Immature natural killer cell (primary cell): Measurements from ENCODE around the gene ZNF735. TPM values are rescaled to one million over a fixed set of nuclear protein-coding genes. Genes with fewer than 3 reads are reported as not detected.
"Not testable (repeated sequence)": the region's sequence is repeated elsewhere in the genome, so short reads cannot be mapped to it uniquely, and the experiment has no call there.

Experiments used
- DNase-seq, 3 donors: peaks; one replicate each; pipeline ENCODE4 v3.0.0; 2022; ENCODE audit warnings: mixed read lengths in 1 of 3
- H3K27ac Mint-ChIP-seq, 6 donors: one replicate each; pipeline ENCODE4 v1.8.0; 2020; ENCODE audit warnings: mixed read lengths in 6 of 6, mild to moderate bottlenecking in 5 of 6, inconsistent platforms in 4 of 6, moderate library complexity in 3 of 6
- H3K27me3 Mint-ChIP-seq, 3 donors: one replicate each; pipeline ENCODE4 v1.8.0; 2020 to 2021; ENCODE audit warnings: low read depth in 3 of 3, mild to moderate bottlenecking in 3 of 3, mixed read lengths in 3 of 3, moderate library complexity in 3 of 3, inconsistent platforms in 1 of 3
- H3K36me3 Mint-ChIP-seq, 3 donors: one replicate each; pipeline ENCODE4 v1.8.0; 2020; ENCODE audit warnings: mixed read lengths in 3 of 3, inconsistent platforms in 2 of 3, mild to moderate bottlenecking in 2 of 3
- H3K4me1 Mint-ChIP-seq, 2 donors: one replicate each; pipeline ENCODE4 v1.8.0; 2020; ENCODE audit warnings: inconsistent platforms in 2 of 2, mild to moderate bottlenecking in 2 of 2, mixed read lengths in 2 of 2, moderate library complexity in 1 of 2
- H3K4me3 Mint-ChIP-seq, 5 donors: one replicate each; pipeline ENCODE4 v1.8.0; 2020; ENCODE audit warnings: mild to moderate bottlenecking in 5 of 5, mixed read lengths in 5 of 5, inconsistent platforms in 3 of 5, moderate library complexity in 3 of 5
- H3K9me3 Mint-ChIP-seq, 6 donors: one replicate each; pipeline ENCODE4 v1.8.0; 2020; ENCODE audit warnings: mild to moderate bottlenecking in 6 of 6, mixed read lengths in 6 of 6, inconsistent platforms in 4 of 6, moderate library complexity in 3 of 6
- polyA plus RNA-seq, 3 donors: library from polyadenylated mRNA; unstranded; fragments of 300-500 nt; fragmentation: Illumina TruSeq; gene quantifications; one replicate each; pipeline ENCODE4 v1.2.3, GENCODE V29; 2021

ZNF735 gene
- polyA plus RNA-seq = not detected

DNA sequence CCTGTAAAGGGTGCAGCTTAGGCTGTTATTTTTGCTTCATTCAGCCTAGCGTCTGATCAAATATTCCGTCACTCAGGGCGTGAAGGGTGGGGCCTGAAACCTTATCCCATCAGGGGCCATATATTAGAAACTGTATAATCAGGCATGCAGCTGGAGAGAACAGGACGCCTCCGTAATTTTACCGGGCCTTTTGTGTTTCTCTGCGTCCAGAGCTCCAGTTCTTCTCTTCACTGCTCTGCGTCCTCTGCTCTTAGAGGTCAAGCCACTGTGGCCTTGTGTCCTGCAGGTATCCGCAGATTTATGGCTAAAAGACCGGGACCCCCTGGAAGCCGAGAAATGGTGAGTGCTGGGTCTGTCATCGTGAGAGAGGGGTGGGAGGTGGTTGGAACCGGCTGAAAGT, at the start of gene ZNF735:
TSS of gene ZNF735 (plus strand) at position 301 of the 400 bp plus-strand sequence. CDS start at position 301, 0 bp downstream.
- no peaks in the 10 kb centered on the region for H3K36me3 Mint-ChIP-seq
- no peaks in the 10 kb centered on the region for H3K4me1 Mint-ChIP-seq
- no peak within 1 kb of the TSS for H3K4me3 Mint-ChIP-seq
- H3K9me3 Mint-ChIP-seq = peaks cover 10 to 40% (median 32%) of the 10 kb centered on the region in 6 donors
- H3K27ac Mint-ChIP-seq = no peak within 1 kb of the TSS
- no peak for DNase-seq
- H3K27me3 Mint-ChIP-seq = peaks cover 0 to 3% (median 0%) of the 10 kb centered on the region in 3 donors

DNA sequence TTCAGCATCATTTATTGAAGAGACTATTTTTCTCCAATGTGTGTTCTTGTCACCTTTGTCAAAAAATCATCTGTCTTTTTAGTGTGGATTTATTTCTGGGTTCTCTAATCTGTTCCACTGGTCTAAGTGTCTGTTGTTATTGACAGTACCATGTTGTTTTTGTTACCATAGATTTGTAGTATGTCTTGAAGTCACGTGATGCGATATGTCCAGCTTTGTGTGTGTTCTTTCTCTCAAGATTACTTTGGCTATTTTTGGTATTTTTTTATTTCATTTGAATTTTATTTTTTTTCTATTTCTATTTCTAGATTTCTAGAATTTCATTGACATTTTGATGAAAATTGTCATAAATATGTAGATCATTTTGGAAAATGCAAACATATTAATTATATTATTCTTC, 36.0 kb upstream of the ZNF735 start:
- not testable (repeated sequence) for H3K27ac Mint-ChIP-seq, H3K27me3 Mint-ChIP-seq, DNase-seq, H3K4me1 Mint-ChIP-seq, H3K36me3 Mint-ChIP-seq, H3K4me3 Mint-ChIP-seq
- peaks cover 5 to 42% (median 15%) of the 10 kb centered on the region in 6 donors for H3K9me3 Mint-ChIP-seq

DNA sequence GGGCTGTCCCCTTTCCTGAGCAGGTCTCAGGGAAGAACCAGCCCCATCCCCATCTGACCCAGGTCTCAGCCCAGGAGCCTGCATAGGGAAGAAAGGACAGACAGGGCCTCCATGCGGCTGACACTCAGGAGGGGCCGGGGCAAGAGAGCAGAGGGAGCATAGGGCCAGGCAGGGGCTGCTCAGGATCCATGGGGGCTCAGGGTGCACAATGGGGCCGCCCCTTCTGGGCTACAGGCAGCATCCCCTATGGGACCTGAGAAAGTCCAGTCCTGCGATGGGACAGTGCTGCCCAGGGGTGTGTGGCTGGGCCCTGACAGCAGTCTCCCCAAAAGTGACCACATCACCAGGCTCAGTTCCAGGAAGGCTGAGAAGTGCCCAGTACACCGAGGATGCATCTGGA, 32.7 kb upstream of the ZNF735 start:
- Mint-ChIP-seq H3K4me1 (no peaks in the 10 kb centered on the region), H3K27me3 (peaks cover 1 to 3% (median 2%) of the 10 kb centered on the region in 3 donors), H3K36me3 (no peaks in the 10 kb centered on the region), H3K4me3 (no peak overlapping the region), H3K27ac (no peak overlapping the region), H3K9me3 (peaks cover 5 to 42% (median 16%) of the 10 kb centered on the region in 6 donors)
- no peak for DNase-seq

DNA sequence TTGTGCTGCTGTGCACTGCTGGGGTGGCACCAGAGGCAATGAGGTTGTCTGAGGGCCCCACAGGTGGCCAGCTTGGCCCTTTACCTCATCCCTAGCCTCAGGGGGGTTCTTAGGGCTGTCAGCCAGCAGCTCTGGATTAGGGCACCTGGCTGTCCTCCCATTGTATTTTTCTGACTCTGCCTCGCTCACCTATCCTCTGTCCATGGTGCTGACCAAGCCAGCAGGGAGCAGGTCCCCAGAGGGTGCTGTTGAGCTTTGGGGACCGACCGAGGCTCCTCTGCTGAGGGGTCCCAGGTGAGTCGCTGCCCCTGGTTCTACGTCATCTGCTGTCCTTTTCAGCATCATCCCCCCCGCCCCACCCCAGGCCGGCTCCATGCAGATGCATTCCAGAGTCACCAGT, 32.1 kb upstream of the ZNF735 start:
- DNase-seq = no peak
- H3K4me1 Mint-ChIP-seq = no peaks in the 10 kb centered on the region
- H3K36me3 Mint-ChIP-seq = no peaks in the 10 kb centered on the region
- H3K9me3 Mint-ChIP-seq = peaks cover 5 to 37% (median 14%) of the 10 kb centered on the region in 6 donors
- no peak overlapping the region for H3K27ac Mint-ChIP-seq
- H3K27me3 Mint-ChIP-seq = peaks cover 0 to 3% (median 1%) of the 10 kb centered on the region in 3 donors
- no peak overlapping the region for H3K4me3 Mint-ChIP-seq

DNA sequence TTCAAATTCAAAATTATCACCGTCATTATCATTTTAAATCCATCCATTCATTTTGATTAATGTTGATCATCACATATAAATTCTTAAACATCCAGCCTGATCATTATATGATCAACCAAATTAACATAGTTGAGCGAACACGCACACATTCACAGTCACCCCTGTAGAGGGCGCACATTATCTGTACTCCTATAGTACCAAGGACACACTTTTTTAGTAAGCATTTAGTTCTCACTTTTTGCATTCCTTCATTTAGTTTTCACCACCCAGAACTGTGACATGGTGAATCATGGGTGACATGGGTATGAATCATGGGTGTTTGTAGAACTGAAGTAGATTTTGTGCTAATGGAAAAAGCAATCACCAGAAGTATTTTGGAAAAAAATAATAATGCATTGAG, 26.0 kb upstream of the ZNF735 start:
- Mint-ChIP-seq H3K4me3 (no peak overlapping the region), H3K4me1 (peaks cover 0 to 6% of the 10 kb centered on the region in 2 donors), H3K27ac (no peak overlapping the region), H3K9me3 (peaks cover 0 to 19% (median 6%) of the 10 kb centered on the region in 6 donors), H3K27me3 (peaks cover 0 to 1% (median 0%) of the 10 kb centered on the region in 3 donors), H3K36me3 (no peaks in the 10 kb centered on the region)
- no peak for DNase-seq

DNA sequence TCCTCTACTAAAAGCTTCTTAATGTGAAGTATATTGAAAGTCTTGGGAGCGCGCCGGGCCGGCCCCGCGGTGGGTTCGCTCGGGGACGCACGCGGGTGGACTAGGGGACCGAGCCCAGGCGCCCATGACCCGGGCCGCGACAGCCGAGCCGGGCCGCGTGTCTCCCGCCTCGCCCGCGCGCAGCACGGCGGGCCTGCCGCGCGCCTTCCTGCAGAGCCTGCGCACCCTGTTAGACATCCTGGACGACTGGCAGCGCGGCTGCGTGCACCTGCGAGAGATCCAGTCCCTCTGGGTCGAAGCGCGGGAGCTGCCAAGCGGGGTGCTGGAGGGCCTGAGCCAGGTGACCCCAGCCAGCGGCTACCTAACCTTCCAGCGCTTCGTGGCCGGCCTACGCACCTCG, 25.4 kb upstream of the ZNF735 start:
- Mint-ChIP-seq H3K27me3 (peaks cover 0 to 1% (median 0%) of the 10 kb centered on the region in 3 donors), H3K4me1 (peaks cover 0 to 6% of the 10 kb centered on the region in 2 donors), H3K4me3 (no peak overlapping the region), H3K27ac (no peak overlapping the region), H3K36me3 (no peaks in the 10 kb centered on the region), H3K9me3 (peaks cover 0 to 21% (median 7%) of the 10 kb centered on the region in 6 donors)
- DNase-seq = no peak

DNA sequence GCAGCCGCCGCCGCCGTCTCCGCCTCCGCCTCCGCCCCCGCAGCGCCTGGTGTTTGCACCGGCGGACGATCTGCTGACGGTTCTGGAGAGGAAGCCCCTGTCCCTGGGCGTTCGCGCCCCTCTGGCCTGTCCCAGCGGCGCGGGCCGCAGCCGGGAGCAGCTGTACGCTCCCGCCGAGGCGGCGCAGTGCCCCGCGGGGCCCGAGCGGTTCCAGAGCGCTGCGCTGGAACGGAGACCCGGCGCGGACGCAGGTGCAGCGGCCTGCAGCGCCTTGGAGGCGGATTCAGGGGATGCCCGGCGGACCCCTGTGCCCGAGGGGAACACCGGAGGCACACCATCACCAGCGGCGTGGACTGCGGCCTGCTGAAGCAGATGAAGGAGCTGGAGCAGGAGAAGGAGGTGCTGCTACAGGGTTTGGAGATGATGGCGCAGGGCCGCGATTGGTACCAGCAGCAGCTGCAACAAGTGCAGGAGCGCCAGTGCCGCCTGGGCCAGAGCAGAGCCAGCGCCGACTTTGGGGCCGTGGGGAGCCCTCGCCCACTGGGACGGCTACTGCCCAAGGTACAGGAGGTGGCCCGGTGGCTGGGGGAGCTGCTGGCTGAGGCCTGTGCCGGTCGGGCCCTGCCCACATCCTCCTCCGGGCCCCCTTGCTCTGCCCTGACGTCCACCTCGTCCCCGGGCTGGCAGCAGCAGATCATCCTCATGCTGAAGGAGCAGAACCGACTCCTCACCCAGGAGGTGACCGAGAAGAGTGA, 24.8 kb upstream of the ZNF735 start:
- Mint-ChIP-seq H3K9me3 (peaks cover 0 to 21% (median 6%) of the 10 kb centered on the region in 6 donors), H3K27me3 (peaks cover 0 to 1% (median 0%) of the 10 kb centered on the region in 3 donors), H3K4me3 (no peak overlapping the region), H3K4me1 (peaks cover 0 to 6% of the 10 kb centered on the region in 2 donors), H3K27ac (no peak overlapping the region), H3K36me3 (no peaks in the 10 kb centered on the region)
- no peak for DNase-seq

DNA sequence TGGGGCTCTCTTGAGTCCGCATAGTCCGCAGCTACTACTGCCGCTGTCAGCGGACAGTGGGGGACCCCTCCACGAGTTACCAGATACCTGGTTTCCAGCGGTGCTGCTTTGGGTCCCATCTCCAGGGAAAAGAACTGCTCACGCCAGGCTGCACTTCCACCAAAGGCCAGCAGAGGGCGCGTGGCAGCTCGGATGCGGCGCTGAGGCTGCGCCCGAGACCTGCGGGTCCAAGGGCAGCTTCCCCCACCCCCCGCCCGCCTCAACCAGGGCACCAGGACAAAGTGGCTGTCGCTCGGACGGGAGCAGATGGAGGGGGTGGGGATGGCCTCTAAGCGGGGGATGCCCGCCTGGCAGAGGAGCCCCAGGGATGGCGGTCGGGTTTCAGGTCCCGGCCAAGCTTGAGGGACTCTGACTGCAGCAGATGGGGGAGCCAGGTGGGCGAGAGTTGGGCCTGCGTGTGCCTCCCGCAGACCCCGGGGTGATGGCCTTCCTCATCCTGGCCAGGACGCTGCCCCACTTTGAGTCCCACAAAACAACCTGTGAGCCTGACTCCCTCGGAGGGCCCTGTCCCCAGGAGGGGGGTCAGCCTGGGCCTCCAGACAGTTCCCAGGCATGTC, 23.8 kb upstream of the ZNF735 start:
- Mint-ChIP-seq H3K27me3 (no peaks in the 10 kb centered on the region), H3K4me1 (peaks cover 0 to 6% of the 10 kb centered on the region in 2 donors), H3K27ac (no peak overlapping the region), H3K4me3 (no peak overlapping the region), H3K9me3 (peaks cover 0 to 21% (median 6%) of the 10 kb centered on the region in 6 donors), H3K36me3 (no peaks in the 10 kb centered on the region)
- DNase-seq = peak in 2 of 3 donors; percentile 3 to 19

DNA sequence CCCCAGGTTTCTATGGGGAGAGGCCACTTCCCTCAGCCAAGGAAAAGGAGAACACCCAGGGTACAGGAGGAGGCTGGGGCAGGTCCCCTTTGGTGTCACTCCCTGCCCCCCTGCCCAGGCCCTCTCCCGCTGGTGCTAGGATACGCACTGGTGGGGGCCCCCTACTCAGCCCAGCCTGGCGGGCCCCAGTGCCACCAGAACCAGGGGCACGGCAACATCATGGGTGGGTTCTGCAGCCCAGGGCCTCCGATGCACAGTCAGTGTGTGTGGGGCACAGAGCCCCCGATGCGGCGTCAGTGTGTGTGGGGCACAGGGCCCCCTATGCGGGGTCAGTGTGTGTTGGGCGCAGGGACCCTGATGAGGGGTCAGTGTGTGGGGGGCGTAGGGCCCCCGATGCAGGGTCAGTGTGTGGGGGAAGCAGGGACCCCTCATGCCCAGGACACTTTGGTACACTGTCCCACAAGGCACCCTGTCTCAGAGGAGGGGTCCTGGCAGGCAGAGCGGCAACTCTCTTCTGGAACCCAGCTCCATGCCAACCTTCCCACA, 23.1 kb upstream of the ZNF735 start:
- H3K27ac Mint-ChIP-seq = no peak overlapping the region
- no peaks in the 10 kb centered on the region for H3K27me3 Mint-ChIP-seq
- H3K9me3 Mint-ChIP-seq = peaks cover 0 to 24% (median 7%) of the 10 kb centered on the region in 6 donors
- no peak for DNase-seq
- H3K4me3 Mint-ChIP-seq = no peak overlapping the region
- no peaks in the 10 kb centered on the region for H3K36me3 Mint-ChIP-seq
- peaks cover 0 to 6% of the 10 kb centered on the region in 2 donors for H3K4me1 Mint-ChIP-seq

DNA sequence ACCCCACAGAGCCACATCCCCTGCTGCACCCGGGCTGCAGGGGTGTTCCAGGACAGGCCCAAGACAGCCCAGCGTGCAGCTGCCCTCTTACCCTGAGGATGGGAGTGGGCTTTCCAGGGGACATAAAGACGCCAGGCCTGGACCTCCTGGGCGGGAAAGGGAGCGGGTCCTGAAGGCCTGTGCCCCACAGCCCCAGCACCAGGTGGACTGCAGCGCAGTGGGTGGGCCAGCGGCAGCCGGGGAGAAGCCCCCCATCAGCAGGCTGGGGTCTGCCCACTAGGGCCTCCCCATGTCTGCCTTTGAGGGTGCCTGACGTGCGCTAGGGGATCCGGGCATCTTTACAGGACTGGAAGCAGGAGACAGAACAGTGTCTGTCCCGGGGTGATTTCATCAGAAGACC, 22.6 kb upstream of the ZNF735 start:
- Mint-ChIP-seq H3K36me3 (no peaks in the 10 kb centered on the region), H3K27me3 (no peaks in the 10 kb centered on the region), H3K4me3 (no peak overlapping the region), H3K4me1 (peaks cover 0 to 6% of the 10 kb centered on the region in 2 donors), H3K9me3 (peaks cover 0 to 29% (median 6%) of the 10 kb centered on the region in 6 donors), H3K27ac (no peak overlapping the region)
- DNase-seq = no peak

DNA sequence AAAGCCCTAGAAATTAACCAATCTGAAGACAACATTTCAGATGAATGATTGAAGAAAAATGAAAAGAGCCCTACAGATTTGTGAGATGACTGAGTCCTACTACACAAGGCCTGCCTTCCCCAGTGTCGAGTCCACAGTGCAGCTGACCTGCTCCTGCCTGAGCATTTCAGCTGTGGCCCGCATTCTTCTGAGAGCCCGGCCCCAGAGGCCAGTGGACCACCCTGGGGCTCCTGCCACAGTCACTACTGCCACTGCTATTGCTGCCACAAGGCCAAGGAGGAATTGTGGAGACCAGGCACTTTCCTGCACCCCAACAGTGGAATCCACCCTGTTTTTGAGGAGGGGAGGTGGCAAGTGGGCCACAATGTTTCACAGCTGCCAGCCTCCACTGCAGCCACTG, 19.6 kb upstream of the ZNF735 start:
- H3K4me1 Mint-ChIP-seq = no peaks in the 10 kb centered on the region
- peaks cover 0 to 21% (median 8%) of the 10 kb centered on the region in 6 donors for H3K9me3 Mint-ChIP-seq
- DNase-seq = no peak
- no peaks in the 10 kb centered on the region for H3K36me3 Mint-ChIP-seq
- no peak overlapping the region for H3K27ac Mint-ChIP-seq
- no peaks in the 10 kb centered on the region for H3K27me3 Mint-ChIP-seq
- H3K4me3 Mint-ChIP-seq = no peak overlapping the region

DNA sequence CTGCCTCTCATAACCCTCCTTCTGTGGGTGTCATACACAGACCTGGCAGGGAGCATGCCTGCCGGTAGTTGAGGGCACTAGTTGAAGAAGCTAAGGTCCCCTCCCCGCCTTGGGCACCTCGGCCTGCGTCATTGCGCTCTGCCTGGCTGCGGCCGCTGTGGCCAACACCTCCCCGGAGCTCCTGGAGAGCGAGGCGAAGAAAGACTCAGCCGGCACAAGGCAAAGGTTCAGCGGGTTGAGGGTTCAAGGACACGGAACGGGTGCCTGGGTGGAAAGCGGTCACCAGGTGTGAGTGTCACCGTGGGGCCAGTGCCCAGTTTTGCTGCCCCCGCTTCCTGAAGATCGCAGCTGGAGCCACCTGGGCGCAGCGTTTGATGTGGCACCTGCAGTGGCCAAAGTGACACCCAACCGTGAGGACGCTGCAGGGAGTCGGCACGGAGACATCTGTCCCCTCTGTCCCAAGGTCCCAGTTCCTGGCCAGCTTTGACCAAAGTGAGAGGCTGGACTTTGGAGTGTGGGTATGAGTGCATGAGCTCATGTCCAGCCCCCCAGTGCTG, 14.8 kb upstream of the ZNF735 start:
- Mint-ChIP-seq H3K4me1 (no peaks in the 10 kb centered on the region), H3K27me3 (no peaks in the 10 kb centered on the region), H3K27ac (no peak overlapping the region), H3K4me3 (no peak overlapping the region), H3K36me3 (no peaks in the 10 kb centered on the region), H3K9me3 (peaks cover 6 to 22% (median 15%) of the 10 kb centered on the region in 6 donors)
- no peak for DNase-seq

DNA sequence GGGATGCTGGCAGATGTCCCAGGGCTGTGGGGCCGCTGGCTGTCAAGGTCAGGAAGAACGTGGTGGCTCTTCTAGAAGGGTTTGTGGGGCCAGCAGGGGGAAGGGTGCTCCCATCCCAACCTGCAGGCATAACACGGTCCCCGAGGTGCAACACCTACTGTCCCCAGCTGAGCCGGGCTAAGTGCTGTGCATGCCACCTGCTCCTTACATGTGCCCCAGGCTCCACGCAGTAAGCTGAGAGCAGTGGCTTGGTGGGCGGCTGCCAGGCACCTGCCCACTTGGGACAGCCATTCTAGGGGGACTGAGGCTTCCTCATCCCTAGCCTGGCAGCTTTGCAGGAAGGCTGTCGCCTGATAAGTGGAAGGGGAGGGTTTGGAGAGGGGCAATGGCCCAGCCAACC, 14.2 kb upstream of the ZNF735 start:
- H3K27me3 Mint-ChIP-seq = no peaks in the 10 kb centered on the region
- DNase-seq = no peak
- no peak overlapping the region for H3K4me3 Mint-ChIP-seq
- peaks cover 5 to 22% (median 14%) of the 10 kb centered on the region in 6 donors for H3K9me3 Mint-ChIP-seq
- H3K36me3 Mint-ChIP-seq = no peaks in the 10 kb centered on the region
- H3K27ac Mint-ChIP-seq = no peak overlapping the region
- no peaks in the 10 kb centered on the region for H3K4me1 Mint-ChIP-seq

DNA sequence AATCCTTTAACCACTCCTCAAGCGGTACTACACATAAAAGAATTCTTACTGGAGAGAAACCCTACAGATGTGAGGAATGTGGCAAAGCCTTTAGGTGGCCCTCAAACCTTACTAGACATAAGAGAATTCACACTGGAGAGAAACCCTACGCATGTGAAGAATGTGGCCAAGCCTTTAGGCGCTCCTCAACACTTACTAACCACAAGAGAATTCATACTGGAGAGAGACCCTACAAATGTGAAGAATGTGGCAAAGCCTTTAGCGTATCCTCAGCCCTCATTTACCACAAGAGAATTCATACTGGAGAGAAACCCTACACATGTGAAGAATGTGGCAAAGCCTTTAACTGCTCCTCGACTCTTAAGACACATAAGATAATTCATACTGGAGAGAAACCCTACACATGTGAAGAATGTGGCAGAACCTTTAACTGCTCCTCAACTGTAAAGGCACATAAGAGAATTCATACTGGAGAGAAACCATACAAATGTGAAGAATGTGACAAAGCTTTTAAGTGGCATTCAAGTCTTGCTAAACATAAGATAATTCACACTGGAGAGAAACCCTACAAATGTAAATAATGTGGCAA, 12.8 kb downstream of the ZNF735 start:
- not testable (repeated sequence) for H3K36me3 Mint-ChIP-seq, DNase-seq, H3K4me3 Mint-ChIP-seq, H3K27ac Mint-ChIP-seq, H3K4me1 Mint-ChIP-seq, H3K27me3 Mint-ChIP-seq
- peaks cover 30 to 69% (median 50%) of the 10 kb centered on the region in 6 donors for H3K9me3 Mint-ChIP-seq
